IMR-90 (cell line): ENCODE measurements around the gene TANGO6. TPM values are rescaled to one million over a fixed set of nuclear protein-coding genes. Genes with fewer than 3 reads are reported as not detected.

ENCODE experiments used
- ATAC-seq: fragments of 200-7000 bp; cut with Tn5 transposase; 2 replicates; pipeline ENCODE4 v1.9.1; 2020; ENCODE audit warnings: low read depth, mild to moderate bottlenecking, moderate library complexity
- BruUV-seq: library from RNA; stranded (reverse); fragments of 400-500 nt; replicated peaks from 2 replicates; lab custom pipeline; 2021; lab: Mats Ljungman, UMichigan
- CTCF ChIA-PET: fragments of 300-600 bp; formaldehyde crosslinking; extraction: SDS; loops from one replicate; lab custom pipeline; 2021; ENCODE audit warnings: antibody characterized with exemption; lab: Yijun Ruan, JAX
- POLR2A ChIA-PET: fragments of 300-600 bp; sonication (Branson Sonifier 250); formaldehyde crosslinking; loops from one replicate; lab custom pipeline; 2022; ENCODE audit warnings: antibody characterized with exemption; ENCODE audit not compliant: unreplicated experiment; lab: Charles Lee
- DNase-seq: peaks from one replicate; pipeline ENCODE4 v3.0.0; 2013
- H2AFZ ChIP-seq: replicated peaks from 2 replicates; pipeline ENCODE3; 2013; ENCODE audit warnings: low read length, mild to moderate bottlenecking; ENCODE audit not compliant: poor library complexity
- H2AK5ac ChIP-seq: 2 replicates; pipeline ENCODE4 v1.6.1; 2013; ENCODE audit warnings: low read depth, low read length, inconsistent platforms
- H2AK9ac ChIP-seq: replicated peaks from 2 replicates; pipeline ENCODE3; 2013; ENCODE audit warnings: mild to moderate bottlenecking, low read depth, low read length, moderate library complexity; ENCODE audit not compliant: poor library complexity
- H2BK120ac ChIP-seq: 2 replicates; pipeline ENCODE4 v1.6.1; 2013; ENCODE audit warnings: low read depth, low read length, inconsistent platforms
- H2BK15ac ChIP-seq: 3 replicates; pipeline ENCODE4 v1.6.1; 2013; ENCODE audit warnings: low read depth, low read length, inconsistent platforms
- H2BK20ac ChIP-seq: 2 replicates; pipeline ENCODE4 v1.6.1; 2013; ENCODE audit warnings: low read depth, mild to moderate bottlenecking, inconsistent platforms, low read length, moderate library complexity
- H2BK5ac ChIP-seq: 2 replicates; pipeline ENCODE4 v1.6.1; 2013; ENCODE audit warnings: mild to moderate bottlenecking, low read depth, low read length, inconsistent platforms; ENCODE audit not compliant: poor library complexity, severe bottlenecking
- H3K14ac ChIP-seq: replicated peaks from 2 replicates; pipeline ENCODE4 v1.6.1; 2013; ENCODE audit warnings: low read depth, low read length, inconsistent platforms
- H3K18ac ChIP-seq: 2 replicates; pipeline ENCODE4 v1.6.1; 2013; ENCODE audit warnings: low read depth, low read length, control low read depth
- H3K23ac ChIP-seq: 2 replicates; pipeline ENCODE4 v1.6.1; 2013; ENCODE audit warnings: low read depth, low read length, inconsistent platforms
- H3K27ac ChIP-seq: 2 replicates; pipeline ENCODE4 v1.5.1; 2013; ENCODE audit warnings: mild to moderate bottlenecking, control low read depth, low read length; ENCODE audit not compliant: insufficient read depth
- H3K27me3 ChIP-seq: 2 replicates; pipeline ENCODE4 v1.6.1; 2013; ENCODE audit warnings: low read length; ENCODE audit not compliant: control insufficient read depth, insufficient read depth
- H3K36me3 ChIP-seq: 2 replicates; pipeline ENCODE4 v1.6.1; 2013; ENCODE audit warnings: low read length, mixed read lengths; ENCODE audit not compliant: control insufficient read depth, insufficient read depth
- H3K4ac ChIP-seq: 2 replicates; pipeline ENCODE4 v1.6.1; 2013; ENCODE audit warnings: low read depth, low read length, inconsistent platforms
- H3K4me1 ChIP-seq: 2 replicates; pipeline ENCODE4 v1.6.1; 2013; ENCODE audit warnings: low read length, mixed read lengths; ENCODE audit not compliant: control insufficient read depth, insufficient read depth
- H3K4me2 ChIP-seq: 2 replicates; pipeline ENCODE4 v1.6.1; 2013; ENCODE audit warnings: low read depth, mild to moderate bottlenecking, control low read depth, low read length, moderate library complexity
- H3K4me3 ChIP-seq: 2 replicates; pipeline ENCODE4 v1.5.1; 2013; ENCODE audit warnings: low read depth, mild to moderate bottlenecking, control low read depth, low read length, moderate library complexity; ENCODE audit not compliant: insufficient read depth
- H3K56ac ChIP-seq: 2 replicates; pipeline ENCODE4 v1.6.1; 2013; ENCODE audit warnings: low read length, inconsistent platforms; ENCODE audit not compliant: insufficient read depth; ENCODE audit errors: extremely low read depth
- H3K79me1 ChIP-seq, 2 experiments: 2 replicates each; pipeline ENCODE4 v1.6.1; 2013; ENCODE audit warnings: low read length in 2 of 2, inconsistent platforms in 1 of 2, low read depth in 1 of 2
- H3K9ac ChIP-seq: 2 replicates; pipeline ENCODE4 v1.6.1; 2013; ENCODE audit warnings: low read depth, low read length, control low read depth
- H3K9me1 ChIP-seq: 2 replicates; pipeline ENCODE4 v1.6.1; 2013; ENCODE audit warnings: low read length, inconsistent platforms; ENCODE audit not compliant: insufficient read depth
- H3K9me3 ChIP-seq: 2 replicates; pipeline ENCODE4 v1.6.1; 2013; ENCODE audit warnings: low read length; ENCODE audit not compliant: control insufficient read depth, insufficient read depth
- H4K20me1 ChIP-seq: 2 replicates; pipeline ENCODE4 v1.6.1; 2013; ENCODE audit warnings: low read length, inconsistent platforms; ENCODE audit not compliant: insufficient read depth
- H4K5ac ChIP-seq: 2 replicates; pipeline ENCODE4 v1.6.1; 2013; ENCODE audit warnings: mild to moderate bottlenecking, low read depth, low read length, control low read depth
- H4K8ac ChIP-seq, 2 experiments: 2 replicates each; pipeline ENCODE4 v1.6.1; 2013; ENCODE audit warnings: low read depth in 2 of 2, low read length in 2 of 2, control low read depth in 1 of 2, inconsistent platforms in 1 of 2
- H4K91ac ChIP-seq: 2 replicates; pipeline ENCODE4 v1.6.1; 2013; ENCODE audit warnings: low read depth, low read length, inconsistent platforms; ENCODE audit not compliant: insufficient read depth
- CEBPB ChIP-seq: IDR thresholded peaks from 2 replicates; pipeline ENCODE4 v1.6.1; 2012; ENCODE audit warnings: low read depth, low read length, improper control_type of control experiment
- CHD1 ChIP-seq: IDR thresholded peaks from 2 replicates; pipeline ENCODE4 v1.6.1; 2012; ENCODE audit warnings: low read depth, low read length, improper control_type of control experiment
- MAZ ChIP-seq: IDR thresholded peaks from 2 replicates; pipeline ENCODE4 v1.6.1; 2012; ENCODE audit warnings: low read depth, mild to moderate bottlenecking, low read length, improper control_type of control experiment, moderate library complexity, borderline replicate concordance
- NFE2L2 ChIP-seq: fragments of 150-350 bp; IDR thresholded peaks from 2 replicates; pipeline ENCODE4 v1.6.1; 2016; ENCODE audit warnings: low read depth, mild to moderate bottlenecking, low read length
- RAD21 ChIP-seq: IDR thresholded peaks from 2 replicates; pipeline ENCODE4 v1.6.1; 2012; ENCODE audit warnings: low read length, improper control_type of control experiment
- RFX5 ChIP-seq: IDR thresholded peaks from 2 replicates; pipeline ENCODE4 v1.8.0; 2012; ENCODE audit warnings: low read depth, mild to moderate bottlenecking, low read length, moderate library complexity
- SMC3 ChIP-seq: fragments of 150-350 bp; IDR thresholded peaks from 2 replicates; pipeline ENCODE4 v1.6.1; 2016; ENCODE audit warnings: low read depth, mild to moderate bottlenecking, antibody characterized with exemption, low read length, moderate library complexity
- WGBS, 2 experiments: methylation state at CpG; one replicate each; pipeline versions ENCODE4 v1.1.5 to v1.1.7; 2013; ENCODE audit warnings: missing lambda C conversion rate in 2 of 2; ENCODE audit not compliant: insufficient read length in 1 of 2; ENCODE audit errors: extremely low coverage in 2 of 2; 5-methylcytosine and 5-hydroxymethylcytosine counted together
- dilution Hi-C: fragments of 300-500 bp; cut with HindIII; formaldehyde crosslinking; loops from one replicate; pipeline ENCODE4 v1.14.3; 2018; ENCODE audit warnings: low sequenced_read_pairs; ENCODE audit not compliant: unreplicated experiment
- in situ Hi-C: fragments of 300-500 bp; cut with MboI; formaldehyde crosslinking; loops from 3 replicates; pipeline ENCODE4 v1.14.3; 2019; ENCODE audit warnings: low sequenced_read_pairs, inconsistent platforms, mixed read lengths
- intact Hi-C: fragments of 100-400 bp; cut with micrococcal nuclease; formaldehyde crosslinking; loops from 2 replicates; pipeline ENCODE4 v1.10.0; 2022
- polyA plus RNA-seq, 3 experiments: library from polyadenylated mRNA; depleted of rRNA; stranded (reverse); fragments of >200 nt; gene quantifications; 2 replicates each; pipeline ENCODE4 v1.2.3, GENCODE V29; 2012; ENCODE audit warnings: low replicate concordance in 1 of 3
- total RNA-seq: library from RNA; depleted of rRNA; stranded (reverse); fragments of >200 nt; gene quantifications from 2 replicates; pipeline ENCODE4 v1.2.3, GENCODE V29; 2012
- TF ChIP-seq, protein P1 (sequence below): fragments of 150-350 bp; IDR thresholded peaks from 2 replicates; pipeline ENCODE4 v1.6.1; 2016; ENCODE audit warnings: low read depth, mild to moderate bottlenecking, low read length, moderate library complexity, borderline replicate concordance

The TANGO6 gene
- total and polyA plus RNA-seq, 2 of the 4 experiments (the other 2 are of a cell fraction) = 6.7 to 22.4 TPM

DNA sequence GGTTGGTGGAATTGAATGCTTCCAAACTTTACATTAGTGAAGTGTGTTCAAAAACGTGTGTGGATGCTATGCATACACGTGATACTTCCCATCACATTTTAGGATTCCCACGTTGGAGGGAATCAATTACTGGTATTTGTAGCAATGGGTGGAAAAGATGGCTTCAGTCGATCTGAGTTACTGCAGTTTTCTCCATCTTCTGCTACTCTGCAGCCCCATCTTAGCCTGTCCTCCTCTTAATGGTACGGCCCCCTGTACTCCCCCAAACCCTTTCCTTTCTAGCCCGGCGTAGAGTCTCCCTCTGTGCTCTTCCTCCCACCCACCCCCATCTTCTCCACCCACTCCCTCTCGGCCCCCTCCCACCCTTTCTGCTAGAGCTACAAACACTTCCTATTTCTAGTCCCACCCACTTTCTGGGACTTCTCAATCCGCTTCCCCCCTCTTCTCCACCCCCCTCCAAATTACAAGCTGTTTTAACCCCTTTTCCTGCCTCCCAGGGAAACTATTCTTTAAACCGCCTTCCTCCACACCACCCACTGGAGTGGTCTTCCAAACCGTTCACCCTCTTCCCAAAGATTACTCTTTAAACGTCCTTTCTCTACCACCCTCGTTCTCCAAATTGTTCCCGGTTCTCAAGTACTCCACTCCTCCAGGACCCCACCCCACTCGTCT, 288.0 kb downstream of the TANGO6 start:
- no peak overlapping the region; the same call in 2 of the 3 replicates for H2BK15ac ChIP-seq
- CTCF ChIA-PET = interaction anchor here (0.6 kb wide), 1 partner anchor 541 kb away, joined by 4 read pairs; no protein-coding TSS in a partner anchor
- in situ Hi-C loops = no loop called here
- peak; percentile 13 for ATAC-seq
- H3K36me3 ChIP-seq = peaks cover 3% of the 10 kb centered on the region
- intact Hi-C loops = loop anchor here (5.0 kb wide), 1 partner anchor 139 kb away; no protein-coding TSS in a partner anchor
- H3K9me1 ChIP-seq = no peaks in the 10 kb centered on the region; the same call in 1 of the 2 replicates
- peak overlapping the region; percentile 99 for H3K4ac ChIP-seq
- POLR2A ChIA-PET = interaction anchor here (0.6 kb wide), 1 partner anchor 172 kb away, joined by 27 read pairs; no protein-coding TSS in a partner anchor
- peak overlapping the region; percentile 97 for H4K91ac ChIP-seq
- peaks cover 27% of the 10 kb centered on the region for H4K20me1 ChIP-seq
- peak overlapping the region; percentile 99 for H3K23ac ChIP-seq
- TF ChIP-seq NFE2L2 (no peak), MAZ (no peak), SMC3 (no peak), RAD21 (no peak), CHD1 (no peak), RFX5 (no peak), CEBPB (no peak)
- TF ChIP-seq, protein P1, sequence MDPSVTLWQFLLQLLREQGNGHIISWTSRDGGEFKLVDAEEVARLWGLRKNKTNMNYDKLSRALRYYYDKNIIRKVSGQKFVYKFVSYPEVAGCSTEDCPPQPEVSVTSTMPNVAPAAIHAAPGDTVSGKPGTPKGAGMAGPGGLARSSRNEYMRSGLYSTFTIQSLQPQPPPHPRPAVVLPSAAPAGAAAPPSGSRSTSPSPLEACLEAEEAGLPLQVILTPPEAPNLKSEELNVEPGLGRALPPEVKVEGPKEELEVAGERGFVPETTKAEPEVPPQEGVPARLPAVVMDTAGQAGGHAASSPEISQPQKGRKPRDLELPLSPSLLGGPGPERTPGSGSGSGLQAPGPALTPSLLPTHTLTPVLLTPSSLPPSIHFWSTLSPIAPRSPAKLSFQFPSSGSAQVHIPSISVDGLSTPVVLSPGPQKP = no peak
- 0% methylated on average over 4 of the region's 15 CpGs; no CpG with 5 or more reads in 1 of the 2 experiments for WGBS, 2 experiments
- H3K56ac ChIP-seq = peak overlapping the region; percentile 98
- peak overlapping the region; percentile 93 to 95 for H4K8ac ChIP-seq
- no peaks in the 10 kb centered on the region for H3K4me1 ChIP-seq
- H3K4me2 ChIP-seq = peak overlapping the region; percentile 93
- dilution Hi-C loops = no loop called here
- H3K4me3 ChIP-seq = peak overlapping the region; percentile 91
- no peaks in the 10 kb centered on the region for H3K9me3 ChIP-seq
- peak overlapping the region; percentile 59 for H3K18ac ChIP-seq
- peak overlapping the region; percentile 93 for H4K5ac ChIP-seq
- H2AFZ ChIP-seq = peak overlapping the region; percentile 93
- H3K27me3 ChIP-seq = no peaks in the 10 kb centered on the region
- peak overlapping the region; percentile 98 for H3K9ac ChIP-seq
- H2BK120ac ChIP-seq = peak overlapping the region; percentile 70
- H3K27ac ChIP-seq = peak overlapping the region; percentile 95
- peak; percentile 24 for DNase-seq
- H2AK5ac ChIP-seq = peak overlapping the region; percentile 90
- no TSS peak for BruUV-seq
- H3K79me1 ChIP-seq = peaks cover 10 to 53% of the 10 kb centered on the region in 2 experiments; a peak in 3 of 4 replicates
- H2AK9ac ChIP-seq = peak overlapping the region; percentile 100
- peak overlapping the region; percentile 97 for H2BK5ac ChIP-seq
- H3K14ac ChIP-seq = peak overlapping the region; percentile 98
- no peak overlapping the region; the same call in 1 of the 2 replicates for H2BK20ac ChIP-seq
